ENCODE results near the gene SPDEF.
A peak's percentile ranks its signal among the peaks of the same experiment; 100 is the strongest.

SPDEF gene

GRCh38 chr6:34530753-34531365 lies 25.3 kb downstream of the SPDEF start:
- DNase-seq (ENCODE audit: extremely low spot score, insufficient read length, low read depth) (no peak), FAIRE-seq (no peak)

GRCh38 chr6:34529665-34530327 lies 26.3 kb downstream of the SPDEF start:
- FAIRE-seq: no peak
- no peak for DNase-seq (ENCODE audit: extremely low spot score, insufficient read length, low read depth)

GRCh38 chr6:34528996-34529664 lies 27.0 kb downstream of the SPDEF start:
- no peak for FAIRE-seq
- no peak for DNase-seq (ENCODE audit: extremely low spot score, insufficient read length, low read depth)

GRCh38 chr6:34527751-34528670 lies 28.1 kb downstream of the SPDEF start:
- DNase-seq (ENCODE audit: extremely low spot score, insufficient read length, low read depth): no peak

GRCh38 chr6:34526992-34527728 lies 29.0 kb downstream of the SPDEF start:
- peak; percentile 90 for FAIRE-seq
- peak; percentile 98 for DNase-seq (ENCODE audit: extremely low spot score, insufficient read length, low read depth)

More at GRCh38 chr6:34527751-34528670, 28.1 kb downstream of the SPDEF start:
- FAIRE-seq: no peak

- FAIRE-seq (no peak), DNase-seq (ENCODE audit: extremely low spot score, insufficient read length, low read depth) (no peak)
Observed at GRCh38 chr6:34526241-34526972, 29.7 kb downstream of the SPDEF start.

- DNase-seq (ENCODE audit: extremely low spot score, insufficient read length, low read depth): no peak
- FAIRE-seq: no peak
Observed at GRCh38 chr6:34525431-34526175, 30.5 kb downstream of the SPDEF start.

GRCh38 chr6:34524971-34525370 lies 31.2 kb downstream of the SPDEF start:
- FAIRE-seq: no peak
- DNase-seq (ENCODE audit: extremely low spot score, insufficient read length, low read depth): no peak

- FAIRE-seq (no peak), DNase-seq (ENCODE audit: extremely low spot score, insufficient read length, low read depth) (no peak)
Observed at GRCh38 chr6:34524499-34524898, 31.6 kb downstream of the SPDEF start.

GRCh38 chr6:34523441-34524206 lies 32.5 kb downstream of the SPDEF start:
- no peak for FAIRE-seq
- DNase-seq (ENCODE audit: extremely low spot score, insufficient read length, low read depth): no peak

- FAIRE-seq: no peak
- DNase-seq (ENCODE audit: extremely low spot score, insufficient read length, low read depth): no peak
Observed at GRCh38 chr6:34522761-34523160, 33.4 kb downstream of the SPDEF start.

GRCh38 chr6:34521463-34522285 lies 34.5 kb downstream of the SPDEF start:
- no peak for DNase-seq (ENCODE audit: extremely low spot score, insufficient read length, low read depth)
- no peak for FAIRE-seq

GRCh38 chr6:34520645-34521462 lies 35.3 kb downstream of the SPDEF start:
- FAIRE-seq: no peak
- no peak for DNase-seq (ENCODE audit: extremely low spot score, insufficient read length, low read depth)

- no peak for FAIRE-seq
- no peak for DNase-seq (ENCODE audit: extremely low spot score, insufficient read length, low read depth)
Observed at GRCh38 chr6:34519971-34520644, 36.0 kb downstream of the SPDEF start.

GRCh38 chr6:34518669-34519365 lies 37.3 kb downstream of the SPDEF start:
- FAIRE-seq (no peak), DNase-seq (ENCODE audit: extremely low spot score, insufficient read length, low read depth) (no peak)

Measured in GM18507 (cell line).